Measurements from ENCODE around the gene EVC2. TPM values are rescaled to one million over a fixed set of nuclear protein-coding genes. Genes with fewer than 3 reads are reported as not detected.

The EVC2 gene
- total and polyA plus RNA-seq, 2 of the 13 experiments (the other 11 are each of a cell fraction or from before 2014, with no cell fraction given): not detected

- intact Hi-C loops (cut with micrococcal nuclease; ENCODE audit: unreplicated experiment): no loop called here
- no peak overlapping the region for H3K9ac ChIP-seq (ENCODE audit: insufficient read depth, low read depth, low read length)
Measured at GRCh38 chr4:5751666-5752375, 43.5 kb upstream of the EVC2 start.

GRCh38 chr4:5750946-5751665 is 42.7 kb upstream of the EVC2 start:
- DNase-seq (ENCODE audit: low spot score): no peak
- no peak for FAIRE-seq
- Histone ChIP-seq H3K4me2 (ENCODE audit: low read depth, low read length) (no peak overlapping the region), H3K4me3 (replicated peaks in 1 of 3; ENCODE audit: insufficient read depth in 1 of 3, low read depth in 2 of 3, low read length in 3 of 3) (no peak overlapping the region), H2AFZ (ENCODE audit: low read length) (no peak overlapping the region), H3K79me2 (ENCODE audit: insufficient read depth, low read length) (no peaks in the 10 kb centered on the region), H3K36me3 (replicated peaks in 1 of 2; ENCODE audit: control insufficient read depth in 1 of 2, insufficient read depth in 2 of 2, low read length in 2 of 2) (peaks cover 9 to 28% of the 10 kb centered on the region in 2 experiments; a peak in 3 of 5 replicates), H4K20me1 (ENCODE audit: insufficient read depth, low read length) (no peaks in the 10 kb centered on the region), H3K4me1 (ENCODE audit: insufficient read depth, low read length) (no peaks in the 10 kb centered on the region), H3K9ac (ENCODE audit: insufficient read depth, low read depth, low read length) (no peak overlapping the region), H3K9me3 (ENCODE audit: low read length) (no peaks in the 10 kb centered on the region), H3K27me3 (ENCODE audit: control insufficient read depth in 1 of 2, insufficient read depth in 2 of 2, low read length in 2 of 2) (no peaks in the 10 kb centered on the region), H3K27ac (ENCODE audit: extremely low read length, insufficient read depth, low read length) (no peak overlapping the region)
- intact Hi-C loops (cut with micrococcal nuclease; ENCODE audit: unreplicated experiment): no loop called here
- no TSS peak for BruUV-seq (replicated peaks)
- no peak for ATAC-seq
- TF ChIP-seq ZNF550 (CRISPR knock-in tag; IDR thresholded peaks at IDR 0.05; ENCODE audit: borderline replicate concordance): no peak
- TF ChIP-seq, protein P1, sequence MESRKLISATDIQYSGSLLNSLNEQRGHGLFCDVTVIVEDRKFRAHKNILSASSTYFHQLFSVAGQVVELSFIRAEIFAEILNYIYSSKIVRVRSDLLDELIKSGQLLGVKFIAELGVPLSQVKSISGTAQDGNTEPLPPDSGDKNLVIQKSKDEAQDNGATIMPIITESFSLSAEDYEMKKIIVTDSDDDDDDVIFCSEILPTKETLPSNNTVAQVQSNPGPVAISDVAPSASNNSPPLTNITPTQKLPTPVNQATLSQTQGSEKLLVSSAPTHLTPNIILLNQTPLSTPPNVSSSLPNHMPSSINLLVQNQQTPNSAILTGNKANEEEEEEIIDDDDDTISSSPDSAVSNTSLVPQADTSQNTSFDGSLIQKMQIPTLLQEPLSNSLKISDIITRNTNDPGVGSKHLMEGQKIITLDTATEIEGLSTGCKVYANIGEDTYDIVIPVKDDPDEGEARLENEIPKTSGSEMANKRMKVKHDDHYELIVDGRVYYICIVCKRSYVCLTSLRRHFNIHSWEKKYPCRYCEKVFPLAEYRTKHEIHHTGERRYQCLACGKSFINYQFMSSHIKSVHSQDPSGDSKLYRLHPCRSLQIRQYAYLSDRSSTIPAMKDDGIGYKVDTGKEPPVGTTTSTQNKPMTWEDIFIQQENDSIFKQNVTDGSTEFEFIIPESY (CRISPR knock-in tag; IDR thresholded peaks at IDR 0.05): peak; percentile 76
- ChIA-PET POLR2A (no interaction called here), CTCF (ENCODE audit: low intra/inter-chr PET ratio, low total read pairs) (no interaction called here)
- in situ Hi-C loops (cut with HindIII; ENCODE audit: extremely low pct_ligation_motif_present, low pct_unique_long_range_greater_than_20kb): no loop called here
- WGBS (ENCODE audit: low lambda C conversion rate): 88% methylated on average over 17 of the region's 17 CpGs

More at GRCh38 chr4:5751666-5752375, 43.5 kb upstream of the EVC2 start:
- Histone ChIP-seq H2AFZ (ENCODE audit: low read length) (no peak overlapping the region), H3K79me2 (ENCODE audit: insufficient read depth, low read length) (no peaks in the 10 kb centered on the region), H3K4me1 (ENCODE audit: insufficient read depth, low read length) (no peaks in the 10 kb centered on the region), H3K36me3 (replicated peaks in 1 of 2; ENCODE audit: control insufficient read depth in 1 of 2, insufficient read depth in 2 of 2, low read length in 2 of 2) (peaks cover 10 to 32% of the 10 kb centered on the region in 2 experiments; a peak in 3 of 5 replicates), H3K4me3 (replicated peaks in 1 of 3; ENCODE audit: insufficient read depth in 1 of 3, low read depth in 2 of 3, low read length in 3 of 3) (no peak overlapping the region), H3K4me2 (ENCODE audit: low read depth, low read length) (no peak overlapping the region), H3K27me3 (ENCODE audit: control insufficient read depth in 1 of 2, insufficient read depth in 2 of 2, low read length in 2 of 2) (no peaks in the 10 kb centered on the region), H3K9me3 (ENCODE audit: low read length) (no peaks in the 10 kb centered on the region), H4K20me1 (ENCODE audit: insufficient read depth, low read length) (no peaks in the 10 kb centered on the region), H3K27ac (ENCODE audit: extremely low read length, insufficient read depth, low read length) (no peak overlapping the region)
- WGBS (ENCODE audit: low lambda C conversion rate): 96% methylated on average over 14 of the region's 14 CpGs
- ChIA-PET CTCF (ENCODE audit: low intra/inter-chr PET ratio, low total read pairs) (no interaction called here), POLR2A (no interaction called here)
- TF ChIP-seq KLF13 (CRISPR knock-in tag; IDR thresholded peaks at IDR 0.05) (no peak), AGO2 (optimal IDR thresholded peaks at IDR 0.05; ENCODE audit: low read depth, low read length) (peak; percentile 18)
- FAIRE-seq: no peak
- no peak for DNase-seq (ENCODE audit: low spot score)
- in situ Hi-C loops (cut with HindIII; ENCODE audit: extremely low pct_ligation_motif_present, low pct_unique_long_range_greater_than_20kb): no loop called here
- BruUV-seq (replicated peaks): no TSS peak
- ATAC-seq: no peak
